Nephron progenitor cell (in vitro differentiated cells): ENCODE results near the gene RPRD1A.
"Not testable (repeated sequence)": the region's sequence is repeated elsewhere in the genome, so short reads cannot be mapped to it uniquely, and the experiment has no call there.

ENCODE experiments used
- DNase-seq: peaks from one replicate; pipeline ENCODE4 v3.0.0; 2021
- H3K27ac Mint-ChIP-seq: 2 replicates; pipeline ENCODE4 v1.8.0; 2021; ENCODE audit warnings: mild to moderate bottlenecking, moderate library complexity, mixed read lengths
- H3K27me3 Mint-ChIP-seq: 2 replicates; pipeline ENCODE4 v1.8.0; 2021; ENCODE audit warnings: mild to moderate bottlenecking, low read depth, mixed read lengths; ENCODE audit not compliant: poor library complexity
- H3K36me3 Mint-ChIP-seq: 2 replicates; pipeline ENCODE4 v1.8.0; 2021; ENCODE audit warnings: low read depth, mixed read lengths
- H3K4me1 Mint-ChIP-seq: 2 replicates; pipeline ENCODE4 v1.8.0; 2021; ENCODE audit warnings: mixed read lengths
- H3K4me3 Mint-ChIP-seq: 2 replicates; pipeline ENCODE4 v1.8.0; 2021; ENCODE audit warnings: mild to moderate bottlenecking, moderate library complexity, mixed read lengths
- H3K9me3 Mint-ChIP-seq: 2 replicates; pipeline ENCODE4 v1.8.0; 2021; ENCODE audit warnings: mild to moderate bottlenecking, moderate library complexity, mixed read lengths
- TF ChIP-seq, protein P1 (sequence below): fragments of 200-600 bp; sonication (generic); IDR thresholded peaks from 2 replicates; pipeline ENCODE4 v1.5.0; 2021; ENCODE audit warnings: antibody characterized with exemption

Gene RPRD1A

GRCh38 chr18:36086186-36086585, 18.8 kb upstream of the RPRD1A start:
- Mint-ChIP-seq H3K9me3 (peaks cover 33% of the 10 kb centered on the region), H3K27me3 (peaks cover 6% of the 10 kb centered on the region), H3K4me3 (no peak overlapping the region), H3K4me1 (no peaks in the 10 kb centered on the region), H3K27ac (no peak overlapping the region), H3K36me3 (no peaks in the 10 kb centered on the region)
- TF ChIP-seq, protein P1, sequence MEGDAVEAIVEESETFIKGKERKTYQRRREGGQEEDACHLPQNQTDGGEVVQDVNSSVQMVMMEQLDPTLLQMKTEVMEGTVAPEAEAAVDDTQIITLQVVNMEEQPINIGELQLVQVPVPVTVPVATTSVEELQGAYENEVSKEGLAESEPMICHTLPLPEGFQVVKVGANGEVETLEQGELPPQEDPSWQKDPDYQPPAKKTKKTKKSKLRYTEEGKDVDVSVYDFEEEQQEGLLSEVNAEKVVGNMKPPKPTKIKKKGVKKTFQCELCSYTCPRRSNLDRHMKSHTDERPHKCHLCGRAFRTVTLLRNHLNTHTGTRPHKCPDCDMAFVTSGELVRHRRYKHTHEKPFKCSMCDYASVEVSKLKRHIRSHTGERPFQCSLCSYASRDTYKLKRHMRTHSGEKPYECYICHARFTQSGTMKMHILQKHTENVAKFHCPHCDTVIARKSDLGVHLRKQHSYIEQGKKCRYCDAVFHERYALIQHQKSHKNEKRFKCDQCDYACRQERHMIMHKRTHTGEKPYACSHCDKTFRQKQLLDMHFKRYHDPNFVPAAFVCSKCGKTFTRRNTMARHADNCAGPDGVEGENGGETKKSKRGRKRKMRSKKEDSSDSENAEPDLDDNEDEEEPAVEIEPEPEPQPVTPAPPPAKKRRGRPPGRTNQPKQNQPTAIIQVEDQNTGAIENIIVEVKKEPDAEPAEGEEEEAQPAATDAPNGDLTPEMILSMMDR: no peak
- DNase-seq: no peak

- no peaks in the 10 kb centered on the region for H3K36me3 Mint-ChIP-seq
- H3K4me3 Mint-ChIP-seq: no peak overlapping the region
- H3K4me1 Mint-ChIP-seq: no peaks in the 10 kb centered on the region
- H3K9me3 Mint-ChIP-seq: peaks cover 43% of the 10 kb centered on the region
- TF ChIP-seq, protein P1: no peak
- H3K27me3 Mint-ChIP-seq: peaks cover 6% of the 10 kb centered on the region
- no peak for DNase-seq
- no peak overlapping the region for H3K27ac Mint-ChIP-seq
Observed at GRCh38 chr18:36085195-36085594, 17.8 kb upstream of the RPRD1A start.

DNA sequence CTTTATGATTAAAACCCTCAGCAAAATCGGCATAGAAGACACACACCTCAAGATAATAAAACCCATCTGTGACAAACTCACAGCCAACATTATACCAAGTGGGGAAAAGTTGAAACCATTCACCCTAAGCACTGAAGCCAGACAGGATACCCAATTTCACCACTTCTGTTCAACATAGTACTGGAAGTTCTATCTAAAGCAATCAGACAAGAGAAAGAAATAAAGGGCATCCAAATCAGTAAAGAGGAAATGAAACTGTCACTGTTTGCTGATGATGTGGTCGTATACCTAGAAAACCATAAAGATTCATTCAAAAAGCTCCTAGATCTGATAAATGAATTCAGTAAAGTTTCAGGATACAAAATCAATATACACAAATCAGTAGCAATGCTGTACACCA, 16.4 kb upstream of the RPRD1A start:
- Mint-ChIP-seq H3K36me3 (no peaks in the 10 kb centered on the region), H3K27ac (no peak overlapping the region), H3K4me3 (no peak overlapping the region), H3K27me3 (peaks cover 11% of the 10 kb centered on the region), H3K9me3 (peaks cover 57% of the 10 kb centered on the region), H3K4me1 (no peaks in the 10 kb centered on the region)
- TF ChIP-seq, protein P1: no peak
- no peak for DNase-seq

DNA sequence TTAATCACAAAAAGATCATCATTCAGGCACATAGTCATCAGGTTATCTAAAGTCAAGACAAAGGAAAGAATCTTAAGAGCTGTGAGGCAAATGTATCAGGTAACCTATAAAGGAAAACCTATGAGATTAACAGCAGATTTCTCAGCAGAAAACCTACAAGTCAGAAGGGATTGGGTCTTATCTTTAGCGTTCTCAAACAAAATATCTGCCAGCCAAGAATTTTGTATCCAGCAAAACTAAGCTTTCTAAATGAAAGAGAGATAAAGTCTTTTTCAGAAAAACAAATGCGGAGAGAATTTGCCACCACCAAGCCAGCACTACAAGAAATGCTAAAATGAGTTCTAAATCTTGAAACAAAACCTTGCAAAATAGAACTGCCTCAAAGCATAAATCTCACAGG, 13.8 kb upstream of the RPRD1A start:
- not testable (repeated sequence) for DNase-seq, H3K36me3 Mint-ChIP-seq, H3K4me1 Mint-ChIP-seq, H3K27ac Mint-ChIP-seq, H3K4me3 Mint-ChIP-seq
- Mint-ChIP-seq H3K9me3 (peaks cover 65% of the 10 kb centered on the region), H3K27me3 (peaks cover 11% of the 10 kb centered on the region)

GRCh38 chr18:36078751-36079529, 11.6 kb upstream of the RPRD1A start:
- Mint-ChIP-seq H3K36me3 (no peaks in the 10 kb centered on the region), H3K4me3 (no peak overlapping the region)
- no peak for DNase-seq

DNA sequence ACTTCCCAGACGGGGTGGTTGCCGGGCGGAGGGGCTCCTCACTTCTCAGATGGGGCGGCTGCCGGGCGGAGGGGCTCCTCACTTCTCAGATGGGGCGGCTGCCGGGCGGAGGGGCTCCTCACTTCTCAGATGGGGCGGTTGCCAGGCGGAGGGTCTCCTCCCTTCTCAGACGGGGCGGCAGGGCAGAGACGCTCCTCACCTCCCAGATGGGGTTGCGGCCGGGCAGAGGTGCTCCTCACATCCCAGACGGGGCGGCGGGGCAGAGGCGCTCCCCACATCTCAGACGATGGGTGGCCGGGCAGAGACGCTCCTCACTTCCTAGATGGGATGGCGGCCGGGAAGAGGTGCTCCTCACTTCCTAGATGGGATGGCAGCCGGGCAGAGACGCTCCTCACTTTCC, 10.4 kb upstream of the RPRD1A start:
- not testable (repeated sequence) for H3K36me3 Mint-ChIP-seq, H3K27ac Mint-ChIP-seq, H3K4me1 Mint-ChIP-seq, H3K4me3 Mint-ChIP-seq, DNase-seq
- H3K9me3 Mint-ChIP-seq: peaks cover 48% of the 10 kb centered on the region
- peaks cover 23% of the 10 kb centered on the region for H3K27me3 Mint-ChIP-seq

More at GRCh38 chr18:36078751-36079529, 11.6 kb upstream of the RPRD1A start:
- H3K9me3 Mint-ChIP-seq: peaks cover 57% of the 10 kb centered on the region
- H3K27ac Mint-ChIP-seq: no peak overlapping the region
- TF ChIP-seq, protein P1: no peak
- peaks cover 14% of the 10 kb centered on the region for H3K27me3 Mint-ChIP-seq
- peaks cover 9% of the 10 kb centered on the region for H3K4me1 Mint-ChIP-seq
